Measurements from ENCODE around the gene PRSS33. TPM values are rescaled to one million over a fixed set of nuclear protein-coding genes. Genes with fewer than 3 reads are reported as not detected.

The PRSS33 gene
- polyA plus RNA-seq, 2 of the 4 experiments (the other 2 are of a cell fraction) = 0.04 TPM; not detected in 1

DNA sequence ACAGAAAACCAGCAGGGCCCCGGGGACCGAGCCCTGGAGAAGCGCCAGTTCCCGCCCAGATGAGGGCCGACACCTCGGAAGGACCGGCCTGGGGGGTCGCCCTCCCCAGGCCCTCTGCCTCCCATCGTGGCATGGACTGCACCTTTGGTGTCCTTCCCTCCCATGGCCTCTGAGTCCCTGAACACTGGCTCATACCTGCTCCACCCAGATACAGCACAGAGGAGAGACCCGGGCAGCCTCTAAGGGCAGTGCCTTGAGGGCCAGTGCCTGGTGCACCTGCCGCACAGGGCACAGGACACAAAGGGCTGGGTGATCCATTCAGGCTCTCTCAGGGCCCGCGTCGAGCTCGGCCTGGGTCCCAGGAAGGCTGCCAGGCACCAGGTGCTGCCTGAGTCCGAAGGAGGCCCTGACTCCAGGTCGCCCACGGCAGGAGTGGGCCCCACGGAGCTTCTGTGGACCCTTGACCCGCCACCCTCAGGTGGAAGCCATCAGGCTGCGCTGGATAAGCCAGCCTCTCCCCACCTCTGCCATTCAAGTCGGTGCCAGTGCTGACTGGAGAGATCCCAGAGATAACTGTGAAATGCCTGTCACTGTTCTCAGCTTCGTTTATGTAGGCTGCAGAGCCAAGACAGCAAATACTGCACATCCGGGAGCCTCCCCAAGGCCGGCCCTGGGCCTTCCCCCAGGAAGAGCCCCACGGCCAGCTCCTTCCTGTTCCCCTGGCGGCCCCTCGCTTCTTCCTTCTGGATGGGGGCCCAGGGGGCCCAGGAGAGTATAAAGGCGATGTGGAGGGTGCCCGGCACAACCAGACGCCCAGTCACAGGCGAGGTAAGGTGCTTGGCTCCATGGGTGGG, 42.4 kb upstream of the PRSS33 start, which contains the start of gene ZG16B:
Gene ZG16B, plus strand, starts transcription at position 803 of the 854 bp plus-strand sequence. CDS start 139 bp downstream, outside the sequence.
- peaks cover 7% of the 10 kb centered on the region; the same call in 1 of the 3 replicates for H3K4me1 ChIP-seq
- H3K4me3 ChIP-seq = no peak within 1 kb of the TSS
- peak; percentile 16 to 44; a peak in 3 of 6 replicates for ATAC-seq
- H3K27ac ChIP-seq = peak within 1 kb of the TSS in 1 of 2 experiments; percentile 54; a peak in 3 of 6 replicates
- FAIRE-seq = no peak
- CTCF ChIA-PET = interaction anchor here (5.0 kb wide), 1 partner anchor 9 kb away, joined by 31 read pairs; no protein-coding TSS in a partner anchor
- WGBS (ENCODE audit: missing lambda C conversion rate) = 66% methylated on average over 29 of the region's 32 CpGs
- POLR2A ChIA-PET = no interaction called here
- no peak for TF ChIP-seq RAD21 (conservative IDR thresholded peaks at IDR 0.05 in 1 of 2, IDR thresholded peaks at IDR 0.05 in 1 of 2)
- no peak for TF ChIP-seq CHD2 (IDR thresholded peaks at IDR 0.05; ENCODE audit: low read length, partially characterized antibody)
- TF ChIP-seq HEYL (CRISPR knock-in tag; IDR thresholded peaks at IDR 0.05) = no peak
- no peak for TF ChIP-seq RCOR1 (IDR thresholded peaks at IDR 0.05; ENCODE audit: low read depth, low read length)
- TF ChIP-seq JUN (IDR thresholded peaks at IDR 0.05) = no peak
- no peak for TF ChIP-seq MAZ (IDR thresholded peaks at IDR 0.05; ENCODE audit: borderline replicate concordance, low read depth, low read length)
- no peak for TF ChIP-seq BHLHE40 (IDR thresholded peaks at IDR 0.05; ENCODE audit: low read depth, low read length)
- no peak for TF ChIP-seq FOSB (CRISPR knock-in tag; IDR thresholded peaks at IDR 0.05)
- no peak for TF ChIP-seq KDM5A (IDR thresholded peaks at IDR 0.05)
- TF ChIP-seq, protein P1, sequence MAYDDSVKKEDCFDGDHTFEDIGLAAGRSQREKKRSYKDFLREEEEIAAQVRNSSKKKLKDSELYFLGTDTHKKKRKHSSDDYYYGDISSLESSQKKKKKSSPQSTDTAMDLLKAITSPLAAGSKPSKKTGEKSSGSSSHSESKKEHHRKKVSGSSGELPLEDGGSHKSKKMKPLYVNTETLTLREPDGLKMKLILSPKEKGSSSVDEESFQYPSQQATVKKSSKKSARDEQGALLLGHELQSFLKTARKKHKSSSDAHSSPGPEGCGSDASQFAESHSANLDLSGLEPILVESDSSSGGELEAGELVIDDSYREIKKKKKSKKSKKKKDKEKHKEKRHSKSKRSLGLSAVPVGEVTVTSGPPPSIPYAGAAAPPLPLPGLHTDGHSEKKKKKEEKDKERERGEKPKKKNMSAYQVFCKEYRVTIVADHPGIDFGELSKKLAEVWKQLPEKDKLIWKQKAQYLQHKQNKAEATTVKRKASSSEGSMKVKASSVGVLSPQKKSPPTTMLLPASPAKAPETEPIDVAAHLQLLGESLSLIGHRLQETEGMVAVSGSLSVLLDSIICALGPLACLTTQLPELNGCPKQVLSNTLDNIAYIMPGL (CRISPR knock-in tag; IDR thresholded peaks at IDR 0.05; ENCODE audit: borderline replicate concordance) = no peak
- no peak within 1 kb of the TSS for H3K4me2 ChIP-seq
- no peaks in the 10 kb centered on the region for H3K9me3 ChIP-seq
- DNase-seq (ENCODE audit: low read depth in 1 of 2, low spot score in 1 of 2) = no peak

DNA sequence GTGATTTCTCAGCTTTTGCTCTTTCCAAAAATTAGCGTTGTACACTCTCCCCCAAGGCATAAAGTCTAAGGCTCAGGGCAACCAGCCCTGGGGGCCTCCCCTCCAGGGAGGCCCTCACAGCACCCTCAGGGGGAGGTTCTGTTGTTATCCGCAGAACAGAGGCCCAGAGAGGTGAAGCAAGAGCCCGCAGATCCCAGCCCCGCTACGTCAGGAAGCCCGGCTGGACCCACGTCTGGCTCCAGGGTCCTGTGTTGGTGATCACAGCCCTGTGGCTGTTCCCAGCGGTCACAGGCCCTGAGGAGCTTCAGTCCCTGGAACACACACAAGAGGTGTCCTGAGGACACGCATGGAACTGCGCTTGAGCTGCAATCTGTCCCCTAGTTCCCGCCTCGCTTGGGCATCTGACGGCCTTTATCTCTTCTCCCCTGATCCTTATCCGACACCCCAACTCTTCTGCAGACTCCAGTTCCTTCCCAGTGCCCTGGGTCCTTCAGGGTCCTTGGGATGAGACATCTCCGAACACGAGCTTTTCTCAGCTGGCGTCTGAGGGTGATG, 41.6 kb upstream of the PRSS33 start:
- Histone ChIP-seq H3K27ac (no peak overlapping the region), H3K4me1 (peaks cover 7% of the 10 kb centered on the region; the same call in 1 of the 3 replicates), H3K4me2 (no peak overlapping the region), H3K4me3 (no peak overlapping the region), H3K9me3 (no peaks in the 10 kb centered on the region)
- POLR2A ChIA-PET = no interaction called here
- FAIRE-seq = no peak
- no peak for DNase-seq (ENCODE audit: low read depth in 1 of 2, low spot score in 1 of 2)
- WGBS (ENCODE audit: missing lambda C conversion rate) = 85% methylated on average over 15 of the region's 17 CpGs
- CTCF ChIA-PET = interaction anchor here (0.6 to 5.0 kb wide), 2 partner anchors 10 to 33 kb away, joined by 3 to 31 read pairs; no protein-coding TSS in a partner anchor
- TF ChIP-seq, protein P2, sequence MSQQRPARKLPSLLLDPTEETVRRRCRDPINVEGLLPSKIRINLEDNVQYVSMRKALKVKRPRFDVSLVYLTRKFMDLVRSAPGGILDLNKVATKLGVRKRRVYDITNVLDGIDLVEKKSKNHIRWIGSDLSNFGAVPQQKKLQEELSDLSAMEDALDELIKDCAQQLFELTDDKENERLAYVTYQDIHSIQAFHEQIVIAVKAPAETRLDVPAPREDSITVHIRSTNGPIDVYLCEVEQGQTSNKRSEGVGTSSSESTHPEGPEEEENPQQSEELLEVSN (IDR thresholded peaks at IDR 0.05; ENCODE audit: borderline replicate concordance, low read depth) = no peak
- TF ChIP-seq, protein P3, sequence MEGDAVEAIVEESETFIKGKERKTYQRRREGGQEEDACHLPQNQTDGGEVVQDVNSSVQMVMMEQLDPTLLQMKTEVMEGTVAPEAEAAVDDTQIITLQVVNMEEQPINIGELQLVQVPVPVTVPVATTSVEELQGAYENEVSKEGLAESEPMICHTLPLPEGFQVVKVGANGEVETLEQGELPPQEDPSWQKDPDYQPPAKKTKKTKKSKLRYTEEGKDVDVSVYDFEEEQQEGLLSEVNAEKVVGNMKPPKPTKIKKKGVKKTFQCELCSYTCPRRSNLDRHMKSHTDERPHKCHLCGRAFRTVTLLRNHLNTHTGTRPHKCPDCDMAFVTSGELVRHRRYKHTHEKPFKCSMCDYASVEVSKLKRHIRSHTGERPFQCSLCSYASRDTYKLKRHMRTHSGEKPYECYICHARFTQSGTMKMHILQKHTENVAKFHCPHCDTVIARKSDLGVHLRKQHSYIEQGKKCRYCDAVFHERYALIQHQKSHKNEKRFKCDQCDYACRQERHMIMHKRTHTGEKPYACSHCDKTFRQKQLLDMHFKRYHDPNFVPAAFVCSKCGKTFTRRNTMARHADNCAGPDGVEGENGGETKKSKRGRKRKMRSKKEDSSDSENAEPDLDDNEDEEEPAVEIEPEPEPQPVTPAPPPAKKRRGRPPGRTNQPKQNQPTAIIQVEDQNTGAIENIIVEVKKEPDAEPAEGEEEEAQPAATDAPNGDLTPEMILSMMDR (IDR thresholded peaks at IDR 0.05) = no peak
- TF ChIP-seq SREBF2 (IDR thresholded peaks at IDR 0.05) = no peak
- TF ChIP-seq CBX8 (IDR thresholded peaks at IDR 0.05) = no peak
- TF ChIP-seq, protein P4, sequence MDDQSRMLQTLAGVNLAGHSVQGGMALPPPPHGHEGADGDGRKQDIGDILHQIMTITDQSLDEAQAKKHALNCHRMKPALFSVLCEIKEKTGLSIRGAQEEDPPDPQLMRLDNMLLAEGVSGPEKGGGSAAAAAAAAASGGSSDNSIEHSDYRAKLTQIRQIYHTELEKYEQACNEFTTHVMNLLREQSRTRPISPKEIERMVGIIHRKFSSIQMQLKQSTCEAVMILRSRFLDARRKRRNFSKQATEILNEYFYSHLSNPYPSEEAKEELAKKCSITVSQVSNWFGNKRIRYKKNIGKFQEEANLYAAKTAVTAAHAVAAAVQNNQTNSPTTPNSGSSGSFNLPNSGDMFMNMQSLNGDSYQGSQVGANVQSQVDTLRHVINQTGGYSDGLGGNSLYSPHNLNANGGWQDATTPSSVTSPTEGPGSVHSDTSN (IDR thresholded peaks at IDR 0.05) = no peak
- TF ChIP-seq RARB (CRISPR knock-in tag; IDR thresholded peaks at IDR 0.05) = no peak
- TF ChIP-seq, protein P5, sequence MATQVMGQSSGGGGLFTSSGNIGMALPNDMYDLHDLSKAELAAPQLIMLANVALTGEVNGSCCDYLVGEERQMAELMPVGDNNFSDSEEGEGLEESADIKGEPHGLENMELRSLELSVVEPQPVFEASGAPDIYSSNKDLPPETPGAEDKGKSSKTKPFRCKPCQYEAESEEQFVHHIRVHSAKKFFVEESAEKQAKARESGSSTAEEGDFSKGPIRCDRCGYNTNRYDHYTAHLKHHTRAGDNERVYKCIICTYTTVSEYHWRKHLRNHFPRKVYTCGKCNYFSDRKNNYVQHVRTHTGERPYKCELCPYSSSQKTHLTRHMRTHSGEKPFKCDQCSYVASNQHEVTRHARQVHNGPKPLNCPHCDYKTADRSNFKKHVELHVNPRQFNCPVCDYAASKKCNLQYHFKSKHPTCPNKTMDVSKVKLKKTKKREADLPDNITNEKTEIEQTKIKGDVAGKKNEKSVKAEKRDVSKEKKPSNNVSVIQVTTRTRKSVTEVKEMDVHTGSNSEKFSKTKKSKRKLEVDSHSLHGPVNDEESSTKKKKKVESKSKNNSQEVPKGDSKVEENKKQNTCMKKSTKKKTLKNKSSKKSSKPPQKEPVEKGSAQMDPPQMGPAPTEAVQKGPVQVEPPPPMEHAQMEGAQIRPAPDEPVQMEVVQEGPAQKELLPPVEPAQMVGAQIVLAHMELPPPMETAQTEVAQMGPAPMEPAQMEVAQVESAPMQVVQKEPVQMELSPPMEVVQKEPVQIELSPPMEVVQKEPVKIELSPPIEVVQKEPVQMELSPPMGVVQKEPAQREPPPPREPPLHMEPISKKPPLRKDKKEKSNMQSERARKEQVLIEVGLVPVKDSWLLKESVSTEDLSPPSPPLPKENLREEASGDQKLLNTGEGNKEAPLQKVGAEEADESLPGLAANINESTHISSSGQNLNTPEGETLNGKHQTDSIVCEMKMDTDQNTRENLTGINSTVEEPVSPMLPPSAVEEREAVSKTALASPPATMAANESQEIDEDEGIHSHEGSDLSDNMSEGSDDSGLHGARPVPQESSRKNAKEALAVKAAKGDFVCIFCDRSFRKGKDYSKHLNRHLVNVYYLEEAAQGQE (IDR thresholded peaks at IDR 0.05) = no peak
- TF ChIP-seq TFCP2L1 (CRISPR knock-in tag; IDR thresholded peaks at IDR 0.05) = no peak
- TF ChIP-seq EHF (CRISPR knock-in tag; IDR thresholded peaks at IDR 0.05) = no peak
- TF ChIP-seq POLR2AphosphoS2 (conservative IDR thresholded peaks at IDR 0.05; ENCODE audit: low read length) = no peak
- TF ChIP-seq RNF2 (IDR thresholded peaks at IDR 0.05; ENCODE audit: borderline replicate concordance, low read depth) = no peak
- peak in 1 of 2 experiments; percentile 15; a peak in 1 of 6 replicates for ATAC-seq
